Hindlimb muscle (tissue), 1 donor: ENCODE measurements around the gene OSBPL2. TPM values are rescaled to one million over a fixed set of nuclear protein-coding genes. Genes with fewer than 3 reads are reported as not detected.

Experiments used
- DNase-seq: peaks from one replicate; pipeline ENCODE4 v3.0.0-alpha.2; 2013
- polyA plus RNA-seq: library from polyadenylated mRNA; unstranded; fragments of 120-200 nt; gene quantifications from one replicate; pipeline ENCODE4 v1.2.1, GENCODE V29; 2013; ENCODE audit not compliant: insufficient read length

OSBPL2 gene
- polyA plus RNA-seq, 1 donor, result 30.3 TPM

DNA sequence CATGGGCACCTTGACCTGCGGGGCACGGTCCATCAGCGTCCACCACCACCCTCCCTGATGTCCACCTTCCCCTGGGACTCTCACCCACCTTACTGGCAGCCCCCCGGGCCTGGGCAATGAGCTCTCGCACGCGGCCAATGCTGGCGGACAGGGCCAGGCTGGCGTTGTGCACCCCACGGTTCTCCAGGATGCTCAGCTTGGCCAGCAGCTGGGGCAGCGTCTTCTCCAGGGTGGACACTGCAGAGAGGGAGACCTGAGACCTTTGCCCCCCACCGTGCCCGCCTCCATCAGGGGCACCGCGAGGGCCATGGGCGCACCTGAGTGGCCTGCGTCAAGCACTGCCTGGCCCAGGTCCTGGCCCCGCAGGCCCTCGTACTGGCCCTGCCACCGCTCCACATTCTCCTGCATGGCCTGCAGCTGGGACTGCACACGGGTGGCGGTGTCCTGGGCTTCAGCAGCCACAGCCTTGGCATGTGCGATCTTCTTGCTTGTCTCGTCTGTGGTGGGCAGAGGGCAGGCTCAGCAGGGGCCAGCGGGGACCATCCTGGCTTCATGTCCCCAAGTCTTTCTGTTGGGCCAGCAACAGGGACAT, 76.5 kb downstream of the OSBPL2 start:
- DNase-seq, result no peak

DNA sequence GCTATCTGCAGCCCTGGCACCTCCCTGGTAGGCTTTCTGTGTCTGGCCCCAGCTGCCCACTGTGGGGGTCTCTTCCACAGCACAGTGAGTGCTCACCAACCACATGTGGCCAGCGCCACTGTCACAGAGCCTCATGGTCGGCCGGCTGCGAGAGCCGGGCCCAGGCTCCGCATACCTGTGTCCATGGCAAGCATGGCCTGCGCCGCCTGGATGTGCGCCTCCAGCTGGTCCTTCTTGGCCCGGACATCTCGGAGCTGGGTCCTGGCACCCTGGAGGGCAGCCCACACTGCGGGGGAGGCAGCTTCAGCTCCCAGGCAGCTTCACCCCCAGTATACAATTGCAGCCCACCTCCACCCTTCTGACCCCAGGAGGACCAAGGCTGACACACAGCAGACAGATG, 77.5 kb downstream of the OSBPL2 start:
- DNase-seq, result no peak

GRCh38 chr20:62316331-62317166, 78.2 kb downstream of the OSBPL2 start:
- DNase-seq, result no peak

DNA sequence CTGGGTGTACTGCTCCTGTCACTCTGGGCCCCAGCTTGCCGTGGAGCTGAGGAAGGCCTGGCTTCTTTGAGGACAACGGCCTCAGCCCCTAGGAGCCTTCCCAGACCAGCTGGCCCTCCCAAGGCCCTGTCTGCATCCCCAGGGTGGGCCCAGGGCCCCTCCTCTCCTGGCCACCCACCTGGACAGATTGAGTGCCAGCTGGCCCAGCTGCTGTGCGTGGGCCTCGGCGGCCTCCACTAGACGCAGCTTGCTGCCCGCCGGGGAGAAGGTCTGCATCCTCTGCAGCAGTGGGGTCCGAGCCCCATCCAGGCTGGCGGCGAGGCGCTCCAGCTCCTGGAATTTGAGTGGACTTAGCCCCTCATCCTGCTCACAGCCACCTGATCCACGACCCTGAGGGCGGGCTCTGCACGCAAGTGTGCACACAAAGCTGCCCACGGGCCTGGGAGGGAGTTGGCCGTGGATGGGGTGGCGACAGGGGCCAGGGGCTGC, 78.9 kb downstream of the OSBPL2 start:
- no peak for DNase-seq

- DNase-seq, result no peak
Measured at GRCh38 chr20:62318400-62319345, 80.4 kb downstream of the OSBPL2 start.

GRCh38 chr20:62319346-62319909, 81.1 kb downstream of the OSBPL2 start:
- no peak for DNase-seq

- no peak for DNase-seq
Measured at GRCh38 chr20:62320581-62321354, 82.4 kb downstream of the OSBPL2 start.

DNA sequence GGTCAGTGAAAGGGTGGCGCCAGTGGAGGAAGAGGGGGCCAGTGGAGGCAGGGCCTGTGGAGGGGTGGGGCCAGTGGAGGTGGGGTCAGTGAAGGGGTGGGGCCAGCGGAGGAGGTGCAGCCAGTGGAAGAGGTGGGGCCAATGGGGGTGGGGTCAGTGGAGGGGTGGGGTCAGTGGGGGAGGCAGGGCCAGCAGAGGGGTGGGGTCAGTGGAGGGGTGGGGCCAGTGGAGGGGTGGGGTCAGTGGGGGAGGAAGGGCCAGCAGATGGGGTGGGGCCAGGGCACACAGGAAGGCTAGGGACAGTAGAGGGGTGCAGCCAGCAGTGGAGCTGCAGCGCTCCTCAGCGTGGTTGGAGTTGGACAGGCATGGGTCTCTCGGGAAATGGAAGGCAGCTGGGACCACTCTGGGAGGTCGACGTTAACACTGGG, 83.2 kb downstream of the OSBPL2 start:
- DNase-seq, result no peak

- no peak for DNase-seq
Measured at GRCh38 chr20:62321975-62322374, 83.7 kb downstream of the OSBPL2 start.

DNA sequence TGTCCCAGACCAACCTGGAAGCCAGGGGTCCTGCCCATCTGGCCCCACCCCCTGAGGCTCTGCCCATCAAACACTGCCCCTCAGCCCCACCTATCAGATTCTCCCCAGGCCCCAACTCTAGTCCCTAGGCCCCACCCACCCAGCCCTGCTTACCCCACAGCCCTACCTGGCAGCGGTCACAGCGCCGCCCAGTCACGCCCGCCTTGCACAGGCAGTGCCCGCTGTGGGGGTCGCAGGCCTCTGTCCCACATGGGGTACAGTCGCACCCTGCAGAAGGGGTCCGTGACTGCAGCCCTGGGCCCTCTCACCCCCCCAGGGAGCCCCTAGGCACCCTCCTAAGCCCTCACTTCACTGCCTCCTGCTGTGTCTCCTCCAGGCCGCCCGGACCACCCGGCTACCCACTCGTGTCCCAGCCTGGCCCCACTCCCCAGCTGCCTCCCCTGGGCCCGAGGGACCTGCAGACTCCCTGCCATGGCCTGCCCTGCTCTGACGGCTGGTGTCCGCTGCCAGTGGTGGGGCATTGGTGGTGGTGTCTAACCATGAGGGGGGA, 84.2 kb downstream of the OSBPL2 start:
- DNase-seq, result no peak

DNA sequence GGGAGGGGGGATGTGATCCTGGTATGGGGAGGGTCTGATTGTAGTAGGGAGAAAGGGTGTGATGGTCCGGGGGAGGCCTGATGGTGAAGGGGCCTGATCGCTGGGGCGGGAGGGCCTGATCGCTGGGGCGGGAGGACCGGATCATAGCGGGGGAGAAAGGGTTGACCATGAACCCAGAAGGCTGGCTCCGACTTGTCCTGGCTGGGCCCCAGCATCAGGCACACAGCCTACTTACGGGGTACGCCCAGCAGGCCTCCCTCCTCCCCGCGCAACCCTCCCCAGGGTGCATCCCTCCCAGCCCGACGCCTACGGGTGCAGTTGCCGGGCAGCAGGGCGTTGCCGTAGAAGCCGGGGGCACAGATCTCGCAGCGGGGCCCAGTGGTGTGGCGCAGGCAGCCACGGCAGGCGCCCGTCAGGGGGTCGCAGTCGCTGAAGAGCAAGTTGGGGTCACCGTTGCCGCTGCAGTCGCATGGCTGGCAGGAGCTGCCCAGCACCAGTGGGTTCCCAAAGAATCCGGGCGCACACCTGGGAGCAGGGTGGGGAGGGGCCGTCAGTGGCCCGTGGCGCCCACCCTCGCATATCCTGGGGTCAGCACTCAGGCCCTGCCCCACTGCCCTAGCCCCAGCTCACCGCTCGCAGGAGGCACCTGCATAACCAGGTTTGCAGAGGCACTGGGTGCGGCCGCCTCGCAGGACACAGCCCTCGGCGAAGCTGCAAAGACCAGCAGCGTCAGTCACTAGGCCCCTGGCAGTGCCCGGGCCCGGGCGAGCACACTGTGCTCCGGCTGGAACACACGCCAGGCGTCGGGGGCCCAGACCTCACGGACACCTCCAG, 85.0 kb downstream of the OSBPL2 start:
- no peak for DNase-seq

- DNase-seq, result no peak
Measured at GRCh38 chr20:62323980-62324906, 85.9 kb downstream of the OSBPL2 start.

GRCh38 chr20:62325172-62325905, 87.0 kb downstream of the OSBPL2 start:
- DNase-seq, result no peak

DNA sequence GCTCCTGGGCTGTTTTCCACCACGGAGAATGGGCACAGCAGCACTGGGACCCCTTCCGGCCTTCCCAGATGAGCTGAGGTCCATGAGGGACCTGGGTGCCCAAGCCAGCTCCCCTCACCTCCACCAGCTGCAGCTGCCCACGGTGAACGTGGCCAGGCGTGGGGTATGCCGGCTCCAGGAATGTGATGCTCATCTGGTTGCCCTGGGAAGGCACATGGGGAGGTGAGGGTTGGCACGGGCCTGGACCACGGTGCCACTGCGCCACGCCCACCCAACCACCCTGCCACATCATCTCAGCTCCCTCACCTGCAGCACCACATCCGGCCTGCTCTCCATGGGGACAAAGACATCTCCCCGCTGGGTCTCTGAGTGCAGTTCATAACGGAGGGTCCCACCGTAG, 88.2 kb downstream of the OSBPL2 start:
- DNase-seq, result no peak

- no peak for DNase-seq
Measured at GRCh38 chr20:62326959-62327725, 88.8 kb downstream of the OSBPL2 start.

DNA sequence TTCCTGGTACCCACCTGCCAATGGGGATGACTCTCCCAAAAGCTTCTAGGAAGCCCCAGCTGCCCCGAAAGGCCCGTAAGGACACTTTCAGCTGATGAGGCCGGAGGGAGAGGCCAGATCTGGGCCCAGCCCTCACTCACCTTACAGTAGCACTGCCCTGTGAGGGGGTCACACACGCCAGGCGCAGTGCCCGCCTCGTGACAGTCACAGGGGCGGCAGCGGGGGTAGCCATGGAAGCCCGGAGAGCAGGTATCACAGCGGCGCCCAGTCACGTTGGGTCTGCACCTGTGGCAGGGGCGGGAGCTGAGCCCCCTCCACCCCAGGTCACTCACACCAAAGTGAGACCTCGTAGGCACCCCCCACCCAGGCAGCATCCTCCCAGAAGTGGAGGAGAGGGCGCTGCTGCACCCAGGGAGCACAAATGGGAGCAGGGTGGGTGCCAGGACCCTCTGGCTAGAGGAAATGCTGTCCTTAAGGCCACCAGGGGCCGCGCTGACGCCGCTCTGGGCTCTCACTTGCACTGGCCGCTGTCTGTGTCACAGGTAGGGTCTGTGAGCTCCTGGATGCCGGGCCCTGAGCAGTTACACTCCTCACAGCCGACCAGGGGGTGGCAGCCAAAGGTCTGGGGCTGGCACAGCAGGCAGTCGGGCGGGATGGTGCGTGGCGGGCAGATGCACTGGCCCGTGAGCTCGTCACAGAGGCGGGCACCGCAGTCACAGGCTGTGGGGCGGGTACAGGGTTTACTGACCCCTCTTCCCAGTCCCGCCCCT, 89.6 kb downstream of the OSBPL2 start:
- no peak for DNase-seq
